GM21717 (cell line): ENCODE measurements around the gene MRGPRE.

Source experiments
- ATAC-seq: cut with Tn5 transposase; IDR thresholded peaks from one replicate; pipeline ENCODE4 v1.9.1; 2021; ENCODE audit warnings: mild to moderate bottlenecking, moderate library complexity; ENCODE audit not compliant: unreplicated experiment

MRGPRE gene

GRCh38 chr11:3181725-3182461 lies 50.3 kb downstream of the MRGPRE start:
- ATAC-seq: no peak

DNA sequence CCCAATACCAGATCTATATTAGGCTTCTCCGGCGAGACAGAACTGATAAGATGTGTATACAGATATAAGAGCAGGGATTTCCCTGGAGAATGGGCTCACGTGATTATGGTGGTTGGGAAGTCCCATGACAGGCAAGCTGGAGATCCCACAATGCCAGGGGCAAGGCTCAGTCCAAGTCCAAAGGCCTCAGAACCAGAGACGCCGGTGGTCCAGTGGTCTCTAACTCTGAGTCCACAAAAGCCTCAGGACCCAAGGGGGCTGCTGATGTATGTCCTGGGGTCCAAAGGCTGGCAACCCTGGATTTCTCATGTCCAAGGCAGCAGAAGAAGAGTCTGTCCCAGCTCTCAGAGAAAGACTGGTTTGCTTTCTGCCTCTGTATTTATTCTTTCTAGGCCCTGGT lies 51.3 kb downstream of the MRGPRE start:
- no peak for ATAC-seq

DNA sequence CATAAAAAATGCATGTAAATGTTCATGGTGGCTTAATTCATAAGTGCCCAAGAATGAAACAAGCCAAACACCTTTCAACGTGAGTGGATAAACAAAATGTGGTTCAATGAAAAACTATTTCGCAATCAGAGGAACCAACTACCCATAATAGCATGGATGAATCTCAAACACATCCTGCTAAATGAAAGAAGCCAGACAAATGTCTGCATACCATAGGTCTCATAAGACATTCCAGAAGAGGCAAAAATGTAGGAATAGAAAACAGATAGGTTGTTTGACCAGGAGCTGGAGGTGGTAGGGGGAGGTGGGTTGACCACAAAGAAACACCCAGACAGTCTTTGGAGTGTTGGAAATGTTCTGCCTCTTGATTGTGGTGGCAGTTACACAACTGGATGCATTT lies 53.9 kb downstream of the MRGPRE start:
- no peak for ATAC-seq

GRCh38 chr11:3177931-3178330 lies 54.3 kb downstream of the MRGPRE start:
- ATAC-seq: no peak
